ENCODE measurements around the gene CRACDL.

GRCh38 chr2:98921062-98921461 is 15.0 kb downstream of the CRACDL start:
- TF ChIP-seq TCF7L2 (IDR thresholded peaks at IDR 0.05; ENCODE audit: low read depth, low read length) (no peak), POLR2AphosphoS5 (IDR thresholded peaks at IDR 0.05; ENCODE audit: low read depth, low read length) (no peak), CTCF (IDR thresholded peaks at IDR 0.05) (no peak), REST (IDR thresholded peaks at IDR 0.05; ENCODE audit: insufficient read depth in 1 of 2, low read depth in 2 of 2, low read length in 1 of 2) (no peak)

All from Panc1 (cell line).